Measurements from ENCODE around the gene IRX2.

GRCh38 chr5:2714026-2714425 is 37.5 kb downstream of the IRX2 start:
- no peak for TF ChIP-seq CTCF (conservative IDR thresholded peaks at IDR 0.05; ENCODE audit: low read length)
- no peak for TF ChIP-seq EZH2phosphoT487 (IDR thresholded peaks at IDR 0.05; ENCODE audit: borderline replicate concordance)
